NCI-H146 treated with DMSO at 0.1 percent for 48 hours (cell line): ENCODE data around the gene EHD4.

Experiments
- DNase-seq: peaks from one replicate; lab custom pipeline; 2025; ENCODE audit not compliant: unreplicated experiment; lab: John Stamatoyannopoulos, UW

Gene EHD4

GRCh38 chr15:41972253-41973242 is at the start of gene EHD4:
TSS of gene EHD4 (minus strand) at chr15:41972557. CDS start at chr15:41972494, 63 bp downstream.
- peak; percentile 95 for DNase-seq

- DNase-seq: no peak
Observed at GRCh38 chr15:42021593-42021992, 49.2 kb upstream of the EHD4 start.

GRCh38 chr15:42020713-42021273 is 48.4 kb upstream of the EHD4 start, which contains the start of gene PLA2G4E:
TSS of gene PLA2G4E (minus strand) at chr15:42021042. CDS start at chr15:42021030, 12 bp downstream.
- DNase-seq: no peak

GRCh38 chr15:42018306-42019224 is 46.2 kb upstream of the EHD4 start:
- DNase-seq: no peak

- no peak for DNase-seq
Observed at GRCh38 chr15:42016971-42017370, 44.6 kb upstream of the EHD4 start.

- DNase-seq: no peak
Observed at GRCh38 chr15:42014406-42014805, 42.0 kb upstream of the EHD4 start.

- no peak for DNase-seq
Observed at GRCh38 chr15:42012928-42013482, 40.6 kb upstream of the EHD4 start.

- DNase-seq: no peak
Observed at GRCh38 chr15:42012241-42012640, 39.9 kb upstream of the EHD4 start.

- peak; percentile 31 for DNase-seq
Observed at GRCh38 chr15:42011074-42011473, 38.7 kb upstream of the EHD4 start.

- DNase-seq: no peak
Observed at GRCh38 chr15:42010434-42010833, 38.1 kb upstream of the EHD4 start.

GRCh38 chr15:42009474-42009873 is 37.1 kb upstream of the EHD4 start:
- no peak for DNase-seq

- no peak for DNase-seq
Observed at GRCh38 chr15:42009022-42009421, 36.7 kb upstream of the EHD4 start.

- no peak for DNase-seq
Observed at GRCh38 chr15:42007386-42007785, 35.0 kb upstream of the EHD4 start.

GRCh38 chr15:42002333-42002732 is 30.0 kb upstream of the EHD4 start:
- DNase-seq: no peak

- DNase-seq: no peak
Observed at GRCh38 chr15:42001236-42001635, 28.9 kb upstream of the EHD4 start.

- no peak for DNase-seq
Observed at GRCh38 chr15:41999290-42000285, 27.2 kb upstream of the EHD4 start.

- DNase-seq: no peak
Observed at GRCh38 chr15:41997845-41998244, 25.5 kb upstream of the EHD4 start.

GRCh38 chr15:41996921-41997592 is 24.7 kb upstream of the EHD4 start:
- no peak for DNase-seq

GRCh38 chr15:41996376-41996775 is 24.0 kb upstream of the EHD4 start:
- DNase-seq: no peak
